Jurkat, Clone E6-1 (cell line): Measurements from ENCODE around the gene EDARADD.
"Not testable (repeated sequence)": the region's sequence is repeated elsewhere in the genome, so short reads cannot be mapped to it uniquely, and the experiment has no call there.

Experiments
- DNase-seq: peaks from one replicate; pipeline ENCODE4 v3.0.0-alpha.2; 2011; ENCODE audit warnings: low read depth, low spot score
- H3K4me3 ChIP-seq: 2 replicates; pipeline ENCODE4 v1.5.1; 2011; ENCODE audit warnings: mild to moderate bottlenecking, low read length, control low read depth, moderate library complexity

The EDARADD gene

GRCh38 chr1:236504338-236504737 lies 110.3 kb downstream of the EDARADD start:
- not testable (repeated sequence) for DNase-seq

GRCh38 chr1:236507022-236507700 lies 113.1 kb downstream of the EDARADD start:
- H3K4me3 ChIP-seq: no peak overlapping the region
- no peak for DNase-seq

More at GRCh38 chr1:236504338-236504737, 110.3 kb downstream of the EDARADD start:
- not testable (repeated sequence) for H3K4me3 ChIP-seq

- no peak for DNase-seq
- H3K4me3 ChIP-seq: no peak overlapping the region
These were observed 114.5 kb downstream of the EDARADD start for GRCh38 chr1:236508593-236509027.

GRCh38 chr1:236509203-236509602 lies 115.1 kb downstream of the EDARADD start:
- no peak overlapping the region for H3K4me3 ChIP-seq
- DNase-seq: no peak

- H3K4me3 ChIP-seq: no peak overlapping the region
- DNase-seq: no peak
These were observed 115.7 kb downstream of the EDARADD start for GRCh38 chr1:236509647-236510401.

- DNase-seq: no peak
- H3K4me3 ChIP-seq: no peak overlapping the region
These were observed 117.8 kb downstream of the EDARADD start for GRCh38 chr1:236511735-236512418.

GRCh38 chr1:236514703-236515442 lies 120.8 kb downstream of the EDARADD start:
- no peak overlapping the region for H3K4me3 ChIP-seq
- DNase-seq: no peak

GRCh38 chr1:236515443-236515958 lies 121.4 kb downstream of the EDARADD start:
- DNase-seq: no peak
- no peak overlapping the region for H3K4me3 ChIP-seq

GRCh38 chr1:236516929-236517704 lies 123.0 kb downstream of the EDARADD start:
- peak; percentile 60 for DNase-seq
- H3K4me3 ChIP-seq: no peak overlapping the region

- DNase-seq: no peak
- H3K4me3 ChIP-seq: no peak overlapping the region
These were observed 124.2 kb downstream of the EDARADD start for GRCh38 chr1:236518322-236518721.

- H3K4me3 ChIP-seq: no peak overlapping the region
- DNase-seq: no peak
These were observed 126.4 kb downstream of the EDARADD start for GRCh38 chr1:236520445-236521005.

- H3K4me3 ChIP-seq: peak overlapping the region; percentile 98
- no peak for DNase-seq
These were observed 129.0 kb downstream of the EDARADD start for GRCh38 chr1:236522937-236523703.

GRCh38 chr1:236523704-236524141 lies 129.6 kb downstream of the EDARADD start, which contains the start of gene LGALS8:
Gene LGALS8, plus strand, starts transcription at chr1:236523982. Its CDS starts 2,089 bp downstream, at chr1:236526071.
- peak; percentile 67 for DNase-seq
- peak within 1 kb of the TSS; percentile 98 for H3K4me3 ChIP-seq

GRCh38 chr1:236524142-236524894 lies 130.2 kb downstream of the EDARADD start:
- peak; percentile 80 for DNase-seq
- peak overlapping the region; percentile 98 for H3K4me3 ChIP-seq

- H3K4me3 ChIP-seq: peak overlapping the region; percentile 98
- no peak for DNase-seq
These were observed 130.8 kb downstream of the EDARADD start for GRCh38 chr1:236524895-236525184.

GRCh38 chr1:236526079-236526478 lies 132.0 kb downstream of the EDARADD start:
- DNase-seq: no peak
- H3K4me3 ChIP-seq: no peak overlapping the region

- no peak for DNase-seq
- H3K4me3 ChIP-seq: no peak overlapping the region
These were observed 136.2 kb downstream of the EDARADD start for GRCh38 chr1:236530286-236530685.
